ENCODE results near the gene BCAM. TPM values are rescaled to one million over a fixed set of nuclear protein-coding genes. Genes with fewer than 3 reads are reported as not detected.

Gene BCAM
- total RNA-seq, 1 experiment from 2014 or later, result 73.0 TPM

- no peak overlapping the region for H2BK12ac ChIP-seq (ENCODE audit: insufficient read length, low read depth, low read length)
- H4K20me1 ChIP-seq (ENCODE audit: control insufficient read depth, insufficient read depth, insufficient read length), result no peaks in the 10 kb centered on the region
- no peak overlapping the region for H2BK120ac ChIP-seq (ENCODE audit: low read depth, low read length, poor library complexity, severe bottlenecking)
- no peaks in the 10 kb centered on the region for H3K79me1 ChIP-seq (ENCODE audit: insufficient read depth, low read depth, low read length, poor library complexity, severe bottlenecking)
- DNase-seq, result no peak
- H3K23me2 ChIP-seq (ENCODE audit: insufficient read length, low read depth, low read length, poor library complexity, severe bottlenecking), result peaks cover 12% of the 10 kb centered on the region
- H3K4me1 ChIP-seq (ENCODE audit: insufficient read depth, low read length), result no peaks in the 10 kb centered on the region
- Mint-ChIP-seq H3K27ac (no peak overlapping the region), H3K9me3 (no peaks in the 10 kb centered on the region), H3K27me3 (ENCODE audit: low read depth) (peaks cover 48% of the 10 kb centered on the region), H3K4me1 (peaks cover 7 to 15% of the 10 kb centered on the region in 2 experiments), H3K4me3 (no peak overlapping the region), H3K36me3 (ENCODE audit: insufficient read depth in 1 of 3, low read depth in 3 of 3) (no peaks in the 10 kb centered on the region)
- no peak overlapping the region for H2AFZ ChIP-seq (ENCODE audit: low read length)
- no peak overlapping the region for H3K14ac ChIP-seq (ENCODE audit: insufficient read depth, low read length)
- no peaks in the 10 kb centered on the region for H3K9me3 ChIP-seq (ENCODE audit: control insufficient read depth, low read depth, low read length)
- H2AK5ac ChIP-seq (ENCODE audit: insufficient read length, low read length), result no peak overlapping the region
- H2BK20ac ChIP-seq (ENCODE audit: low read depth, low read length, poor library complexity, severe bottlenecking), result no peak overlapping the region
- H3K9ac ChIP-seq (ENCODE audit: extremely low read depth, insufficient read length, low read length), result no peak overlapping the region
- H3K27ac ChIP-seq (ENCODE audit: insufficient read length, low read depth, low read length), result no peak overlapping the region
- no peak overlapping the region for H2BK5ac ChIP-seq (ENCODE audit: insufficient read length, low read length)
- peaks cover 2% of the 10 kb centered on the region; the same call in 1 of the 2 replicates for H3K27me3 ChIP-seq (ENCODE audit: insufficient read depth, low read length)
- no peak overlapping the region for H3T11ph ChIP-seq (ENCODE audit: low read length)
- H3K56ac ChIP-seq (ENCODE audit: insufficient read length, low read depth, low read length), result no peak overlapping the region
- no peaks in the 10 kb centered on the region for H3K79me2 ChIP-seq (ENCODE audit: insufficient read depth, low read length)
- H3K18ac ChIP-seq (ENCODE audit: insufficient read length, low read depth, low read length), result no peak overlapping the region
- H3K4ac ChIP-seq (ENCODE audit: low read depth, low read length), result no peak overlapping the region
- no peak overlapping the region for H4K5ac ChIP-seq (ENCODE audit: insufficient read length, low read depth, low read length)
- H3K4me2 ChIP-seq (ENCODE audit: insufficient read depth, insufficient read length, low read length), result no peak overlapping the region
- TF ChIP-seq CTCF (conservative IDR thresholded peaks at IDR 0.05), result no peak
- H4K8ac ChIP-seq (replicated peaks; ENCODE audit: insufficient read length, low read depth, low read length), result no peak overlapping the region
- H3K23ac ChIP-seq (ENCODE audit: insufficient read length, low read depth, low read length), result no peak overlapping the region
- no CpG with 5 or more reads among the region's 8 CpGs for whole genome bisulfite sequencing (ENCODE audit: extremely low coverage, insufficient read length, low lambda C conversion rate)
- no peak overlapping the region for H2BK15ac ChIP-seq (ENCODE audit: low read depth, low read length)
- no peak overlapping the region for H4K91ac ChIP-seq (ENCODE audit: insufficient read length, low read depth, low read length)
Observed at GRCh38 chr19:44762038-44762437, 46.9 kb upstream of the BCAM start.

All from H9 (cell line).